CD4-positive, alpha-beta T cell treated with Interleukin-2 at 100 ng/mL for 4 hours (primary cell): ENCODE measurements around the gene SPEG.
"Not testable (repeated sequence)": the region's sequence is repeated elsewhere in the genome, so short reads cannot be mapped to it uniquely, and the experiment has no call there.

Experiments
- DNase-seq: peaks from one replicate; pipeline ENCODE4 v3.0.0-alpha.2; 2020; ENCODE audit warnings: low spot score

Gene SPEG

DNA sequence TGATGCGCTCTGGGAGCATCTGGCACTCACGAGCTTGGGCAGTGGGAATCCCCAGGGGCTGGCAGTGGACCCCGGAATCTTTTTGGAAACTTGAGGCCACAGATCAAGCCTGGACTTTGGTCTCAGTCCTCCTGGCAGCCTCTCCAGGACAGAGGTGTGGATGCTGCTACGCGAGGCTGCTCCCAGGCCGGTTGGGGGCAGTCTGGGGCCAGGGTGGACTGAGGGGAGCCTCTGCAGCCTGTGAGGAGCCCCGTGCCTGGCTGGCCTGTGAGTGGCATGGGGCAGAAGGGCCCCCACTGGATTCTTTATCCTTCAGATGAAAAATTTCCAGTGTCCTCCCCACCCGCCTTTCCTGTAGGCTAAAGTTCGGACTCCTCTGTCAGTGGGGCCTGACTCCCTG is 29.2 kb upstream of the SPEG start:
- no peak for DNase-seq

DNA sequence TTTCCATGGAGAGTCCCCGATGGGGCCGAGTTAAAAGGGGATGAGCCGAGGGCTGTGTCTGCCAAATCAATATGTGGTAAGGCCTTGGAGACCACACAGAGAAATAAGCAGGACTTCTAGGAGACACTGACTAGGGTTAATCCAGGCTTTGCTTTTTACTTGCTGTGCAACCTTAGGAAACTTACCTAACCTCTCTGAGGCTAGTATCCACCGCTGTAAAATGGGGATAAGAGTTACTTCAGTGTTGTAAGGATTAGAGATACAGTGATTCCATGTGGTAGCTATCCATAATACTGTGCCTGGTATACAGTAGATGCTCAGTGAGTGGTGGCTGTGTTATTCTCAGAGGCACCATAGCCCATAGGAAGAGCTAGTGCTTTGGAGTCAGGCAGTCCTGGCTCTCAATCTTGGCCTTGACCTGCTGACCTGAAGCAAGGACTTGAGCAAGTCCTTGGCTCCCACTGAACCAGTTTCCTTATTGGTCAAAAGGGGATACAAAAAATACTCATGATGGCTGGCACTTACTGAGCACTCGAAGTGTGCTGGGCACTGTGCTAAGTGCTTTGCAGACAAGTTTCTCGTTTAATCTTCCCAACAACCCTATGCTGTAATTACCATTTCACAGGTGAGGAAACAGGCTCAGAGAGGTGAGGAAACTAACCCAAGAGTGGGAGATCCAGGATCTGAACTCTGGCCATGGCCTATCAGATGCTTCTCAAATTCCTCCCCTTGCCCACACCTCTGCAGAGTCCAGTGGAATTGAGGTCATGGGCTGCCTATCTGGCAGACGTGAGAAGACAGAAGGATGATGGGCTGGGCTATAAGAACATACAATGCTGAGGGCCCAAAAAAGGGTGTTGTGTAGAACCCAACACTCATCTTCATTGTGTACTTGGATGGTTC is 28.4 kb upstream of the SPEG start:
- DNase-seq, result no peak

DNA sequence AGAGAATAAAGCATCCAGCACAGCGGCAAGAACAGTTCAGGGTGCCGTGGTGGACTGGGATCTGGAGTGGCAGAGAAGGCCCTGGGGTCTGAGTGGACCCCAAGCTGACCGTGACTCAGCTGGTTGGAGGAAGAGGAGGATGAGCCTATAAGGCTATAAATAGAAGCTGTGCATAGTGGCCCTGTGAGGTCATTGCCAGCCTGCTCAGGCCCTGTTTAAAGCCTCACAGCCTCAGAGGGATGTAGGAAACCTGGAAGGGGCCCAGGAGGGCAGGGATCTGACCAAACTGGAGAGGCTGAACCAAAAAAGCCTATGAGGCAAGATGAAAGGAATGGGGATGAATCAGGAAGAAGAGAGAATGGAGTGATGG is 27.8 kb upstream of the SPEG start:
- DNase-seq, result no peak

DNA sequence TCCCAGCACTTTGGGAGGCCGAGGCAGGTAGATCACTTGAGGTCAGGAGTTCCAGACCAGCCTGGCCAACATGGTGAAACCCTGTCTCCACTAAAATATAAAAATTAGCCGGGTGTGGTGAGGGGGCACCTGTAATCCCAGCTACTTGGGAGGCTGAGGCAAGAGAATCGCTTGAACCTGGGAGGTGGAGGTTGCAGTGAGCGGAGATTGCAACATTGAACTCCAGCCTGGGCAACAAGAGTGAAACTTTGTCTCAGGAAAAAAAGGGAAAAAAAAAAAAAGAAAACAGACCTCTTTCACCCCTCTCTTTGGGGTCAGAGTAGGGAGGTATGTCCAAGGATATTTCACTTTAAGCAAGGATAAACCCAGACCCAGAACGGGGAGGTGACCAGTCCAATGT is 27.3 kb upstream of the SPEG start:
- DNase-seq, result not testable (repeated sequence)

DNA sequence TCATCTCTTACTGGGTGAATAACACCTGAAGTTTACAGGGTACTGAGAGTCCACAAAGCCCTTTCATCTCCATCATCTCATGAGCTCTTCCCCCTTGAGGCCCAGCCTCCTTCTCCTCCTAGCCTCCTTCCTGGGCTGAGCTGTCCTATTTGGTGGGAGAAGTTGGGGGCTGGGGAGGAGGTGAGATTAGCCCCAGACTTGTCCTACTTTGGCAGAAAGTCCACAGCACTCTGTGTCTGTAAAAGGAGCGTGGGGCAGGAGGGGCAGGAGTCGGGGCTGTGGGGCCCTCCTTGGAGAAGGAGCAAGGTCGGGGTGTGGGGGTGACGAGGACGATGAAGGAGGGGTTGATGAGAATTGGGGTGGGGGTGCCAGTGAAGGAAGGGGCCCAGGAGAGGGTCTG is 26.4 kb upstream of the SPEG start:
- no peak for DNase-seq

DNA sequence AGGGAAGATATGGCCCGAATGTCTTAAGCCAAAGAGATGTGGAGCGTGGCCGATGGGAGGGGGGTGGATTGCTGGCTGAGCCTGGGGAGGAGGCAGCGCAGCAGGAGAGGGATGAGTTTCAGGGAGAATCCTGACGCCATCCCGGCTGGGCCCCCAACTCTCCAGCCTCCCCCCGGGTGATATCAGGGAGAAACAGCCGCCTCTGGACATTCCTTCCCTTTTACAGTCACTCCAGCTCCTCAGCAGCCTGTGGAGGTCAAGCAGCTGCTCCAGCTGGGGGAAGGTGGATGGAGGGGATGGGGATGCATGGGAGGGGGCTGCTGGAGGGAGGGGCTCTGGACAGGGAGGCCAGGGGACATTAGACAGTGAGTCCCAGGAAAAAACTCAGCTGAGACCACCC is 26.0 kb upstream of the SPEG start:
- DNase-seq, result no peak

DNA sequence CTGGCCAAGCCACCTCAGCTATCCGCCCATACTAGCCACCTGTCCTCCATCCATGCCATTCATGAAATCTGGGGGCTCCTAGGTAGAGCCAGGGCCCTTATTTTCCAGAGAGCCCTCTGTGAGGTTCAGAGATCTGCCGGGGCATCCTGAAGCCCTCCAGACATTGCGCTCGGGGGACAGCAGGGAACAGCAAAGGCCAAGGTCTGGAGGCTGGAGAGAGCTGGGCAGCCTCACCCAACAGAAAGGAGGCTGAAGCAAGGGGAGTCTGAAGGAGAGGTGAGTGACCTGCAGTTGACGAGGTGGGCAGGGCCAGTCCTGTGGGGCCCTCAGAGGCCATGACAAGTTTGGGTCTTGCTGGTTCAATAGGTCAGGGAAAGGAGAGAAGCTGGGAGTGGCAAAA is 25.0 kb upstream of the SPEG start:
- DNase-seq, result no peak

DNA sequence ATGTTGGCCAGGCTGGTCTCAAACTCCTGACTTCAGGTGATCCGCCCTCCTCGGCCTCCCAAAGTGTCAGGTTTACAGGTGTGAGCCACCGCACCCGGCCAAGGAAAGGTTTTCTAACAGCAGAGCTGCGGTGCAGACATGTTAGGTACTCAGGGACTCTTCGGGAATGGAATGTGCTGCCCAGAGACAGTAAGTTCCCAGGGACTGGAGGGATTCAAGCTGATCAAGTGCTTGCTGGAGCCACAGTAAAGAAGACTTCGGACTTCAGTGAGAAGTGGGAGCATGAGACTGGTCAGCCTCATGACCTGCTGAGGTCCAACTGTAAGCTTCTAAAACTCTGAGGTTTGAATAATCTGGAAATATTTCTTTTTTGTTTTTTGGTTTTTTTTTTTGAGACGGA is 24.3 kb upstream of the SPEG start:
- DNase-seq, result no peak

DNA sequence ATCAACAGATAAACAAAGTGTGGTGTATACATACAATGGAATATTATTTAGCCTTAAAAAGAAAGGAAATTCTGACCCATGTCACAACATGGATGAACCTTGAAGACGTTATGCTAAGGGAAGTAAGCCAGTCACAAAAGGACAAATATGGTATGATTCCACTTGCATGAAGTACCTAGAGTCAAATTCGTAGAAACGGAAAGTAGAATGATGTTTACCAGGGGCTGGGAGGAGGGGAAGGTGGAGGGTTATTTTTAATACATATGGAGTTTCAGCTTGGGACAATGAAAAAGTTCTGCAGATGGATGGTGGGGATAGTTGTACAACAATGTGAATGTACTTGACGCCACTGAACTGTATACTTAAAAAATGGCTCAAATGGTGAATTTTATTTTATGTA is 19.8 kb upstream of the SPEG start:
- no peak for DNase-seq

DNA sequence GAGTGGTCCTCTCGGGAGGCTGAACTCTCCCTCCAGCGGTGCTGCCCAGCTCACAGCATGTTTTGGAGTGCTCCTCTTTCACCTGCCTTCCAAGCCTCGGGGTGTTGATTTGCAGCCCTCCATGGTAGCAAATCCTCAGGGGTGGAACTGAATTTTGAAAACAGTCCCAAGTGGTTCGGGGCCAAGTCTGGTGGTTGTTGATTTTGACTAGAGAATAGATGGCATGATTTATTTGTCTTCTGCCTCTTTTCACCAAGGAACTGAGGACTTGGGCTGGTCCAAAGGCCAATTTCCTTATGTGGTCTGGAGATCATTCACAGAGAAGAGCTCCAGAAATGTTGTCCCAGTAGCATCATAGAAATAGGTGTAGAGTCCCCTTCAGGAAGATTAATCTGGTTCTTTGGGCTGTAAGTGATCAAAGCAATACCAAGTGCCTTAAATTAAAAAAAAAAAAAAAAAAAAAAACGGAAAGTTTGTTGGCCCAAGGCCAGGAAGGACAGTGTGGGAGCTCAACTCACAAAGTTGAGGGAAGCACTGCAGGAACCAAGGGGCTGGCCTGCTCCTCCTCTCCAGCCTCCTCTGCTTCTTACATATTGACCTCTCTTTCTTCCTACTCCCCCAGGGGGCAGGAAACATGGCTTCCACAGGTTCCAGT is 18.9 kb upstream of the SPEG start:
- no peak for DNase-seq

DNA sequence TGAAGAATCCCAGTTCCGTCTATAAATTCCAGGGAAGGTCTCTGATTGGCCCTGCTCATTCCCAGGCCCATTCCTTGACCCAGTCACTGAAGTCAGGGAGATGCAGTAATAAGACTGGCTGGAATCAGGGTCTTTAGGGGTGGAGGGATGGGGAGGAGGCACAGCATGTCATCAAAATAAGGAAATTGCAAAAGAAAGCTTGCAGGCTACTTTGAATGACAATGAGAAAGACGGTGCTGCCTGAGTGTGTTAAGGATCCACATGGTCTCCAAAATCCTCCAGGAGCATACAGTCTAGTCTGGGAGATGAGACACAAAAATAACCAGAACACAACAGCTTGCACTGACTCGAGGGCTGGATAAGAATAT is 18.4 kb upstream of the SPEG start:
- no peak for DNase-seq

DNA sequence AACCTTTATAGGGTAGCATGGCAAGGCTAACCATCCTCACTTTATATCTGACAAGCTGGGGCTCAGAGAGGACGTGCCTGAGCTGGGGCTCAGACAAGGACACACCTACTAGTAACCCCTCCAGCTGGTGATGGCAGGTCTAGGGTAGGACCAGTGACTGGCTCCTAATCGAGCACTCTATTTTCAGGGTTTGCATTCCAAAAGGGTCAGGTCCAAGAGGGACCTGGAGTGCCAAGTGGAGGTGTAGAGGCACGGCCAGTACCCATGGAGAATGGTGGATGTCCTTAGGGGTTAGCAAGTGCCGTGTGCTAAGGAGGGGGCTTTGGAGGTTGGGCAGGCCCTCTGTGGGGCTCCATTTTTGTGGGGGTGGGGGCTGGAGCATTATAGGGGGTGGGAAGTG is 17.7 kb upstream of the SPEG start:
- no peak for DNase-seq

DNA sequence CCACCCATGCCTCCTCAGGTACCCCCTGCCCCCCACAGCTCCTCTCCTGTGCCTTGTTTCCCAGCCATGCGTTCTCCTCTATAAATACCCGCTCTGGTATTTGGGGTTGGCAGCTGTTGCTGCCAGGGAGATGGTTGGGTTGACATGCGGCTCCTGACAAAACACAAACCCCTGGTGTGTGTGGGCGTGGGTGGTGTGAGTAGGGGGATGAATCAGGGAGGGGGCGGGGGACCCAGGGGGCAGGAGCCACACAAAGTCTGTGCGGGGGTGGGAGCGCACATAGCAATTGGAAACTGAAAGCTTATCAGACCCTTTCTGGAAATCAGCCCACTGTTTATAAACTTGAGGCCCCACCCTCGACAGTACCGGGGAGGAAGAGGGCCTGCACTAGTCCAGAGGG is 17.3 kb upstream of the SPEG start:
- DNase-seq, result no peak

DNA sequence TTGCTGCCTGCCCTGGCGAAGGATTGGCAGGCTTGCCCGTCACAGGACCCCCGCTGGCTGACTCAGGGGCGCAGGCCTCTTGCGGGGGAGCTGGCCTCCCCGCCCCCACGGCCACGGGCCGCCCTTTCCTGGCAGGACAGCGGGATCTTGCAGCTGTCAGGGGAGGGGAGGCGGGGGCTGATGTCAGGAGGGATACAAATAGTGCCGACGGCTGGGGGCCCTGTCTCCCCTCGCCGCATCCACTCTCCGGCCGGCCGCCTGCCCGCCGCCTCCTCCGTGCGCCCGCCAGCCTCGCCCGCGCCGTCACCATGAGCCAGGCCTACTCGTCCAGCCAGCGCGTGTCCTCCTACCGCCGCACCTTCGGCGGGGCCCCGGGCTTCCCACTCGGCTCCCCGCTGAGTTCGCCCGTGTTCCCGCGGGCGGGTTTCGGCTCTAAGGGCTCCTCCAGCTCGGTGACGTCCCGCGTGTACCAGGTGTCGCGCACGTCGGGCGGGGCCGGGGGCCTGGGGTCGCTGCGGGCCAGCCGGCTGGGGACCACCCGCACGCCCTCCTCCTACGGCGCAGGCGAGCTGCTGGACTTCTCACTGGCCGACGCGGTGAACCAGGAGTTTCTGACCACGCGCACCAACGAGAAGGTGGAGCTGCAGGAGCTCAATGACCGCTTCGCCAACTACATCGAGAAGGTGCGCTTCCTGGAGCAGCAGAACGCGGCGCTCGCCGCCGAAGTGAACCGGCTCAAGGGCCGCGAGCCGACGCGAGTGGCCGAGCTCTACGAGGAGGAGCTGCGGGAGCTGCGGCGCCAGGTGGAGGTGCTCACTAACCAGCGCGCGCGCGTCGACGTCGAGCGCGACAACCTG is 16.3 kb upstream of the SPEG start, which contains the start of gene DES:
DES (plus strand) TSS at position 223 of the 857 bp plus-strand sequence; CDS start at position 309, 86 bp downstream.
- DNase-seq, result no peak

DNA sequence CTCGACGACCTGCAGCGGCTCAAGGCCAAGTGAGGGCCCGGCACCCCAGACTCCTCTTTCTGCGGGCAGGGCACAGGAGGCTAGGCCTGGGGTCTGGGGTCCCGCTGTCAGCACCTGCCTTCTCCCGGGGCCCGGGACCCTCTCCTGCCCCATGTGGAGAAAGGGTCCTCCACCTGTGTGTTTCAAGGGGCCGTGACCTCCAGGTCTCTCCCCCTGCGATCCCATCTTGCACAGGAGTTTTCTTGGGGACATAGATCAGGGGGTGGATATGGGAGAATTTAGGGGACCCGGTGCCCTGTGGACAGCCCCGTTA is 15.7 kb upstream of the SPEG start:
- DNase-seq, result no peak

DNA sequence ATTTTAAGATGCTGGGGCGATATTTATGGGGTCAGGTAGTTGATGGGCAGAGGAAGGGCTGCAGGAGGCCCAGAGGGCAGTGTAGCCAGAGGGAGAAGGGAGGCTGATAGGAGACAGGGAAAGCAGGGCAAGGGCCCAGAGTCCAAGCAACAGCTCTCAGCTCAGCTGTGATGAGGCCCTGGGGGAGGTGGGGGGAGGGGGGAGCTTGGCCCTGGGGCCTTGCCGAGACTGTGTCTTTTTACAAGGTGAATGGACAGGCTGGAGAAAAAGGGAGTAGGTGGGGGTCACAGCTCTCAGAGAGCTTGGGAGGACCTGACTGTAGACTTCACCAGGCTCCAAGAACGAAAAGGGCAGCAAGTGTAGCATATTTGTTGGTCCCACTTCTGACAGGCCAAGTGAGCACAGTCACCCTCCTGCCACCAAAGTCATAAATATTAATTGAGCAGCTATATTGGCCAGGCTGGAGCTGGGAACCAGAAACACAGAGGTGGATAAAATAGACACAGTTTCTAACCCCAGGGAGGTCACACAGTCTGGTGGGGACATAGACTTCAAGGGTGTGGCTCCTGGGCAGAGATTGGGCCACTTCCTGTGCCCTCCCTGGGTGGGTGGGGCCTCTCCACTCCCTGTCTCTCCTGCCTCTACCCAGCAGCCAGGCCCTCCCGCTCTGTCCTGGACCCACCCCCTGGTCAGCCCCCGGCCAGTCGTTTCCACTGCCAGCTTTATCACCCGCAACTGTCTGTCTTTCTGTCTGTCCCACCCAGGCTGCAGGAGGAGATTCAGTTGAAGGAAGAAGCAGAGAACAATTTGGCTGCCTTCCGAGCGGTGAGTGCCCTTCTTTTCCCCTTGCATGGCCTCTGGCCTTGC is 15.1 kb upstream of the SPEG start:
- no peak for DNase-seq

DNA sequence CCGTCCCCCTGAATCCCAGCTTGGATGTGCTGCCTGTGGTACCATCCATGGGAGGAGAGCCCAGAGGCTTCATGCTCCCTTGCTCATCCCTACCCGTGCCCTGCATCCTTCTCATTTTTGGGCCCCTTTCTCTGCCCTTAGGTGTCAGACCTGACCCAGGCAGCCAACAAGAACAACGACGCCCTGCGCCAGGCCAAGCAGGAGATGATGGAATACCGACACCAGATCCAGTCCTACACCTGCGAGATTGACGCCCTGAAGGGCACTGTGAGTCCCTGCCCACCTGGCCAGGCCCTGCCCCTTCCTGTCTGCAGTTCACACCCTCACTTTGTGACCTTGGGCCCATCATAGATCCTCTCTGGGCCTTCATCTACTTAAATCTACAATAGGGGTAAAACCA is 14.0 kb upstream of the SPEG start:
- no peak for DNase-seq

DNA sequence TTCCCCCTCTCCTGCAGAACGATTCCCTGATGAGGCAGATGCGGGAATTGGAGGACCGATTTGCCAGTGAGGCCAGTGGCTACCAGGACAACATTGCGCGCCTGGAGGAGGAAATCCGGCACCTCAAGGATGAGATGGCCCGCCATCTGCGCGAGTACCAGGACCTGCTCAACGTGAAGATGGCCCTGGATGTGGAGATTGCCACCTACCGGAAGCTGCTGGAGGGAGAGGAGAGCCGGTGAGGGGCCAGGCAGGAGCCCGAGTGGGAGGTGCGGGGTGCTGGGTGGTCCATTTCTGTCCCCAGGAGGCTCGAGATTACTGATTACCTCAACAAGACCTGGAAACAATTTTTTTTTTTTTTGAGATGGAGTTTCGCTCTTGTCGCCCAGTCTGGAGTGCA is 13.3 kb upstream of the SPEG start:
- no peak for DNase-seq

DNA sequence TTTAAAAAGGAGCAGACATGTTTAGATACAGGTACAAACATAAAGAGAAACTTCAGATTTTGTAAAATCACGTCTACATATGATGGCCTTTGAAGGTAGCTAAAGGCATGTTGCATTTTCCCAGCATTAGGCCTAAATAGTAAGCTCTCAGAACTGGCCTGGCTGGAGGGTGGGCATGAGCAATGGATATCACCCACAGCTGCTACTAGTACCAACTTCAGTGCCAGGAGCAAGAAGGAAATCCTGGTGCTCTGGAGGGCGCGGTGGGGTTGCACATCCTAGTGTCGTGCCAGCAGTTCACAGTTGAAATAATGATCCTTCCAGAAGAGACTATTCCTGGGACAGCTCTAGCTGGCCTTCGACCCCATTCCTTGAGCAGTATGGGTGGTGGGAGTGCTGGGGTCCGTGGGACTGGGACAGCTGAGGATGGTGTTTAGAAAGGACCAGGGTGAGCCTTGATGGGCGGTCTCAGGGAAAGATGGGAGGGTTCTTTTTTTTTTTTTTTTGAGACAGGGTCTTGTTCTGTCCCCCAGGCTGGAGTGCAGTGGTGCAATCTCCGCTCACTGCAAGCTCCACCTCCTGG is 11.6 kb upstream of the SPEG start:
- no peak for DNase-seq

DNA sequence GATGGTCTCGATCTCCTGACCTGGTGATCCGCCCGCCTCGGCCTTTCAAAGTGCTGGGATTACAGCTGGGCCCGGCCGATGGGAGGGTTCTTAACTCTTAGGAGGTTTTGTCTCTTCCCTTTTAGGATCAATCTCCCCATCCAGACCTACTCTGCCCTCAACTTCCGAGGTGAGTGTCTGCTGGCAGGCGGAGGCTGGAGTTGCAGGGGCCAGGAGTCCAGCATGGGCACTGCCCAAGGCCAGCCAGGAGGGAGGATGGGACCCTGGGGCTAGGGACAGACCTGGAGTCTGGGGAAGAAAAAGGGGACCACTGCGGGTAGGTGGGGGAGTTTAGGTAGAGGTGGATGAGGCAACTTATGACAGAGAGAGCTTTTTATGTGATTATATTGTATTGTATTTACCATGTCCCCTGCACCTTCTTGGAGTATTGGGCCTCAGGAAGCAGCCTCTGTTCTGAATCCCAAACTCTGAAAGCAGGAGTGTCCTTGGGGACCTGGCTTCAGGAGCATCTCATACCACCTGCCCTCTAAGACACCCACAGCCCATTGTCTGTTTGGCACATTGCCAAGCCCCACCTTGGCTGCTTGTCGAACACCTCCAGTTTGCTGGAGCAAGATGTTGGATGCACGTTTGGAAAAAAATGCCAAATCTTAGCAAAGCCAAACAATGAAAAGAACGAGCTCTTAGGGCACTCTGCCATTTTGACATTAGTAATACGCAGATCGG is 10.8 kb upstream of the SPEG start:
- DNase-seq, result no peak
